Heart left ventricle (tissue), 13 donors: ENCODE results near the gene FBXO3.

Experiments
- POLR2A ChIP-seq, 2 donors: fragments of 450-650 bp; IDR thresholded peaks; one replicate each; pipeline ENCODE4 v1.6.1; 2017; ENCODE audit warnings: antibody characterized with exemption in 2 of 2, mild to moderate bottlenecking in 2 of 2, moderate library complexity in 2 of 2
- TF ChIP-seq, protein P1 (sequence below), 12 donors: fragments of 200-600 bp; sonication (generic) in 4 of 12; IDR thresholded peaks; one replicate each; pipeline versions ENCODE4 v1.5.0 to v1.8.0; 2018 to 2022; ENCODE audit warnings: antibody characterized with exemption in 12 of 12, mild to moderate bottlenecking in 5 of 12
- donor health status: ischemic (EF 13 %, LVEDD 7.1; RV severe dilation, severe dysfunction).
- donor health status: DM: no; HTN: yes; CAD: no.
- donor health status: DM: no; HTN: no; CAD: no.
- donor health status: ischemic (EF 25% LVEDD 6.9; RV normal size, moderate dysfunction).
- donor health status: ischemic (EF 25% LVEDD 5.7; RV mildly dilated, moderate dysfunction).
- donor health status: ischemic (EF 35%, LVEDD 5.7; RV mildly dilated, moderate dysfunction).
- donor health status: nonischemic (EF 11% LVEDD 7.7; RV severe dilation, severe dysfunction).
- donor health status: DM: yes; HTN: yes; CAD: no.
- donor health status: PGD.
- donor health status: ischemic (EF 29% LVEDD 5.4; RV normal size, mild dysfunction).
- donor health status: nonischemic (EF 23%, LVEDD 6.1; RV moderate dilation, normal function).

DNA sequence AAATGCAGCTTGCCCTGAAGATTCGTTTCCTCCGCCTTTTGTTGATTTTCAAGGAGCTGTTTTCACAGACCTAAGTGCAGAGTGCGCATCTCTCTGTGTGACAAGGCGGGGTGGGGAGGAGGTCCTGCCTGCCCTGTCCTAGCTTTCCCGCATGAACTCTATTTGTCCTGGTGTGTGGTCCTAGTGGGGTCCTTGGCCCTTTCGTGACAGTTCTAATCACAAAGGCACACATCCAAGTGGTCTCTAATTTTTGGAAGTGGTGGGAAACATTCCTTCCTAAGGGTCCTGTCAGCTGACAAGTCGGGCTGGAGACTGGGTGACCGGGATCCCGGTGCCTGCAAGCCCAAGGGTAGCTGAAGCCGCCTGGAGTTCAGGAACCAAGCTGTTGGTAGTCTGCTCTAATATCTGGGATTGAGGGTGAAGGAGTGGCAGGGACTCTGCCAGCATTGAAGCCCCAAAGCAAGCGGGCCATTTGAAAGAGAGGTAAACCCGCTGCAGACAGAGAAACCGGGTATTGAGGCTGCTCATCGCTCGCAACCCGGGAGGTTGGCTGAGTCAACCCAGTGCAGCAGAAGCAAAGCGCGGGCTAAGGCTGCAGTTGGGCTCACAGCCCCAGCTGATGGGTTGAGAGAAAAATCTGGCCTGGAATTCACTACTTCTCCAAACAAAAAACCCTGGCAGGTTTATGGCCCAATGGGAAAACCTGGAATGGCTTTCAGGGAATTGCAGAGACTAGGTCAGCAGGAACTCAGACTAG lies 28.1 kb upstream of the FBXO3 start:
- no peak for TF ChIP-seq POLR2A (IDR thresholded peaks at IDR 0.05)
- TF ChIP-seq, protein P1, sequence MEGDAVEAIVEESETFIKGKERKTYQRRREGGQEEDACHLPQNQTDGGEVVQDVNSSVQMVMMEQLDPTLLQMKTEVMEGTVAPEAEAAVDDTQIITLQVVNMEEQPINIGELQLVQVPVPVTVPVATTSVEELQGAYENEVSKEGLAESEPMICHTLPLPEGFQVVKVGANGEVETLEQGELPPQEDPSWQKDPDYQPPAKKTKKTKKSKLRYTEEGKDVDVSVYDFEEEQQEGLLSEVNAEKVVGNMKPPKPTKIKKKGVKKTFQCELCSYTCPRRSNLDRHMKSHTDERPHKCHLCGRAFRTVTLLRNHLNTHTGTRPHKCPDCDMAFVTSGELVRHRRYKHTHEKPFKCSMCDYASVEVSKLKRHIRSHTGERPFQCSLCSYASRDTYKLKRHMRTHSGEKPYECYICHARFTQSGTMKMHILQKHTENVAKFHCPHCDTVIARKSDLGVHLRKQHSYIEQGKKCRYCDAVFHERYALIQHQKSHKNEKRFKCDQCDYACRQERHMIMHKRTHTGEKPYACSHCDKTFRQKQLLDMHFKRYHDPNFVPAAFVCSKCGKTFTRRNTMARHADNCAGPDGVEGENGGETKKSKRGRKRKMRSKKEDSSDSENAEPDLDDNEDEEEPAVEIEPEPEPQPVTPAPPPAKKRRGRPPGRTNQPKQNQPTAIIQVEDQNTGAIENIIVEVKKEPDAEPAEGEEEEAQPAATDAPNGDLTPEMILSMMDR (IDR thresholded peaks at IDR 0.05) = no peak
